BLaER1 treated with 17β-estradiol and CSF1 and Interleukin-3, amounts not matched to agents 10 nM and 100 nM (cell line): ENCODE data around the gene PARD3.
A peak's percentile ranks its signal among the peaks of the same experiment; 100 is the strongest.
"Not testable (repeated sequence)": the region's sequence is repeated elsewhere in the genome, so short reads cannot be mapped to it uniquely, and the experiment has no call there.

ENCODE experiments used
- H3K27ac ChIP-seq, 11 experiments: shearing (Covaris generic); formaldehyde crosslinking; 2 replicates each; pipeline ENCODE4 v1.8.1; 2022
- H3K27me3 ChIP-seq, 11 experiments: shearing (Covaris generic); formaldehyde crosslinking; 2 replicates each; pipeline ENCODE4 v1.8.1; 2022
- H3K36me3 ChIP-seq, 11 experiments: shearing (Covaris generic); formaldehyde crosslinking; 2 replicates each; pipeline ENCODE4 v1.8.1; 2022
- H3K4me1 ChIP-seq, 10 experiments: shearing (Covaris generic); formaldehyde crosslinking; 2 replicates each; pipeline ENCODE4 v1.8.1; 2022
- H3K4me2 ChIP-seq, 11 experiments: shearing (Covaris generic); formaldehyde crosslinking; 2 replicates each; pipeline ENCODE4 v1.8.1; 2022
- H3K4me3 ChIP-seq, 10 experiments: shearing (Covaris generic); formaldehyde crosslinking; 2 replicates each; pipeline ENCODE4 v1.8.1; 2022
- H3K9ac ChIP-seq, 11 experiments: shearing (Covaris generic); formaldehyde crosslinking; 2 replicates each; pipeline ENCODE4 v1.8.1; 2022
- H3K9me3 ChIP-seq, 11 experiments: shearing (Covaris generic); formaldehyde crosslinking; replicated peaks in 1 of 11; 2 replicates each; pipeline ENCODE4 v1.8.1; 2022
- H4K20me1 ChIP-seq, 11 experiments: shearing (Covaris generic); formaldehyde crosslinking; 2 replicates each; pipeline ENCODE4 v1.8.1; 2022
- Cebpa-rat ChIP-seq, 11 experiments: shearing (Covaris generic); IDR thresholded peaks; 2 replicates each; pipeline ENCODE4 v1.8.1; 2022

PARD3 gene

GRCh38 chr10:34753014-34753757 is 61.9 kb downstream of the PARD3 start:
- H3K4me2 ChIP-seq, result peak overlapping the region in 10 of 11 experiments; percentile 8 to 53 (median 20); a peak in 15 of 22 replicates
- TF ChIP-seq Cebpa-rat (IDR thresholded peaks at IDR 0.05), result no peak

GRCh38 chr10:34751272-34751671 is 63.8 kb downstream of the PARD3 start:
- Histone ChIP-seq H3K9me3 (no peaks in the 10 kb centered on the region), H3K4me2 (no peak overlapping the region), H3K27ac (no peak overlapping the region), H3K4me1 (peaks cover 0 to 31% (median 10%) of the 10 kb centered on the region in 10 experiments; a peak in 12 of 20 replicates), H3K36me3 (no peaks in the 10 kb centered on the region), H4K20me1 (peaks cover 0 to 55% (median 6%) of the 10 kb centered on the region in 11 experiments; a peak in 9 of 22 replicates), H3K27me3 (peaks cover 0 to 14% (median 0%) of the 10 kb centered on the region in 11 experiments; a peak in 1 of 22 replicates), H3K4me3 (no peak overlapping the region), H3K9ac (no peak overlapping the region)
- TF ChIP-seq Cebpa-rat (IDR thresholded peaks at IDR 0.05), result no peak

More at GRCh38 chr10:34753014-34753757, 61.9 kb downstream of the PARD3 start:
- H3K27me3 ChIP-seq, result no peaks in the 10 kb centered on the region
- no peak overlapping the region for H3K9ac ChIP-seq
- H4K20me1 ChIP-seq, result peaks cover 0 to 42% (median under 1%) of the 10 kb centered on the region in 11 experiments; a peak in 6 of 22 replicates
- H3K9me3 ChIP-seq, result no peaks in the 10 kb centered on the region
- no peak overlapping the region for H3K27ac ChIP-seq
- H3K4me1 ChIP-seq, result peaks cover 3 to 28% (median 15%) of the 10 kb centered on the region in 10 experiments; a peak in 19 of 20 replicates
- no peak overlapping the region for H3K4me3 ChIP-seq
- no peaks in the 10 kb centered on the region for H3K36me3 ChIP-seq

GRCh38 chr10:34750795-34751194 is 64.3 kb downstream of the PARD3 start:
- Histone ChIP-seq H3K27me3 (peaks cover 0 to 14% (median 0%) of the 10 kb centered on the region in 11 experiments; a peak in 1 of 22 replicates), H4K20me1 (peaks cover 0 to 54% (median 6%) of the 10 kb centered on the region in 11 experiments; a peak in 9 of 22 replicates), H3K4me1 (peaks cover 0 to 31% (median 10%) of the 10 kb centered on the region in 10 experiments; a peak in 12 of 20 replicates)
- not testable (repeated sequence) for H3K4me2 ChIP-seq, H3K27ac ChIP-seq, H3K4me3 ChIP-seq, H3K36me3 ChIP-seq, H3K9ac ChIP-seq, H3K9me3 ChIP-seq

GRCh38 chr10:34748767-34749166 is 66.3 kb downstream of the PARD3 start:
- Histone ChIP-seq H3K36me3 (no peaks in the 10 kb centered on the region), H3K9ac (no peak overlapping the region), H3K4me1 (peaks cover 0 to 28% (median 8%) of the 10 kb centered on the region in 10 experiments; a peak in 12 of 20 replicates), H3K9me3 (no peaks in the 10 kb centered on the region), H4K20me1 (peaks cover 0 to 55% (median 11%) of the 10 kb centered on the region in 11 experiments; a peak in 12 of 22 replicates), H3K4me2 (peak overlapping the region in 1 of 11 experiments; percentile 26; a peak in 2 of 22 replicates), H3K27me3 (peaks cover 0 to 25% (median 0%) of the 10 kb centered on the region in 11 experiments; a peak in 2 of 22 replicates), H3K4me3 (no peak overlapping the region), H3K27ac (no peak overlapping the region)
- TF ChIP-seq Cebpa-rat (IDR thresholded peaks at IDR 0.05), result no peak

- Histone ChIP-seq H3K9me3 (no peaks in the 10 kb centered on the region), H3K4me3 (no peak overlapping the region), H3K9ac (no peak overlapping the region), H3K27ac (no peak overlapping the region), H3K36me3 (no peaks in the 10 kb centered on the region), H4K20me1 (peaks cover 0 to 55% (median 13%) of the 10 kb centered on the region in 11 experiments; a peak in 12 of 22 replicates), H3K27me3 (peaks cover 0 to 29% (median 0%) of the 10 kb centered on the region in 11 experiments; a peak in 2 of 22 replicates), H3K4me1 (peaks cover 0 to 27% (median 5%) of the 10 kb centered on the region in 10 experiments; a peak in 12 of 20 replicates), H3K4me2 (peak overlapping the region in 1 of 11 experiments; percentile 26; a peak in 1 of 22 replicates)
- no peak for TF ChIP-seq Cebpa-rat (IDR thresholded peaks at IDR 0.05)
Observed at GRCh38 chr10:34748357-34748756, 66.7 kb downstream of the PARD3 start.

- H3K4me1 ChIP-seq, result peaks cover 0 to 29% (median 5%) of the 10 kb centered on the region in 10 experiments; a peak in 9 of 20 replicates
- no peaks in the 10 kb centered on the region for H3K9me3 ChIP-seq
- no peak overlapping the region for H3K4me2 ChIP-seq
- no peak overlapping the region for H3K9ac ChIP-seq
- peaks cover 0 to 40% (median 0%) of the 10 kb centered on the region in 11 experiments; a peak in 4 of 22 replicates for H3K27me3 ChIP-seq
- no peak overlapping the region for H3K27ac ChIP-seq
- H3K4me3 ChIP-seq, result no peak overlapping the region
- TF ChIP-seq Cebpa-rat (IDR thresholded peaks at IDR 0.05), result no peak
- no peaks in the 10 kb centered on the region for H3K36me3 ChIP-seq
- peaks cover 0 to 68% (median 15%) of the 10 kb centered on the region in 11 experiments; a peak in 11 of 22 replicates for H4K20me1 ChIP-seq
Observed at GRCh38 chr10:34746094-34746493, 69.0 kb downstream of the PARD3 start.

- Histone ChIP-seq H4K20me1 (peaks cover 0 to 77% (median 23%) of the 10 kb centered on the region in 11 experiments; a peak in 18 of 22 replicates), H3K9me3 (no peaks in the 10 kb centered on the region), H3K9ac (no peak overlapping the region), H3K36me3 (no peaks in the 10 kb centered on the region), H3K27me3 (peaks cover 0 to 49% (median 0%) of the 10 kb centered on the region in 11 experiments; a peak in 6 of 22 replicates), H3K4me3 (no peak overlapping the region), H3K27ac (no peak overlapping the region), H3K4me1 (peaks cover 5 to 37% (median 13%) of the 10 kb centered on the region in 10 experiments), H3K4me2 (no peak overlapping the region)
- no peak for TF ChIP-seq Cebpa-rat (IDR thresholded peaks at IDR 0.05)
Observed at GRCh38 chr10:34745244-34745643, 69.9 kb downstream of the PARD3 start.

GRCh38 chr10:34744590-34744989 is 70.5 kb downstream of the PARD3 start:
- no peak overlapping the region for H3K9ac ChIP-seq
- H3K27ac ChIP-seq, result no peak overlapping the region
- no peak overlapping the region for H3K4me2 ChIP-seq
- no peaks in the 10 kb centered on the region for H3K36me3 ChIP-seq
- H3K4me1 ChIP-seq, result peaks cover 12 to 44% (median 19%) of the 10 kb centered on the region in 10 experiments
- no peak overlapping the region for H3K4me3 ChIP-seq
- peaks cover 0 to 83% (median 28%) of the 10 kb centered on the region in 11 experiments; a peak in 18 of 22 replicates for H4K20me1 ChIP-seq
- no peaks in the 10 kb centered on the region for H3K9me3 ChIP-seq
- peaks cover 0 to 55% (median 0%) of the 10 kb centered on the region in 11 experiments; a peak in 6 of 22 replicates for H3K27me3 ChIP-seq
- TF ChIP-seq Cebpa-rat (IDR thresholded peaks at IDR 0.05), result no peak

GRCh38 chr10:34743814-34744213 is 71.3 kb downstream of the PARD3 start:
- peaks cover 12 to 47% (median 22%) of the 10 kb centered on the region in 10 experiments for H3K4me1 ChIP-seq
- H3K4me2 ChIP-seq, result no peak overlapping the region
- H3K27ac ChIP-seq, result no peak overlapping the region
- H3K27me3 ChIP-seq, result peaks cover 0 to 63% (median 0%) of the 10 kb centered on the region in 11 experiments; a peak in 6 of 22 replicates
- peaks cover 3 to 89% (median 33%) of the 10 kb centered on the region in 11 experiments; a peak in 18 of 22 replicates for H4K20me1 ChIP-seq
- H3K9me3 ChIP-seq, result no peaks in the 10 kb centered on the region
- no peak for TF ChIP-seq Cebpa-rat (IDR thresholded peaks at IDR 0.05)
- H3K9ac ChIP-seq, result no peak overlapping the region
- H3K36me3 ChIP-seq, result no peaks in the 10 kb centered on the region
- no peak overlapping the region for H3K4me3 ChIP-seq
